Adipocyte (in vitro differentiated cells): ENCODE measurements around the gene TMEM184A.

Experiments
- DNase-seq: peaks from one replicate; pipeline ENCODE4 v3.0.0-alpha.2; 2015; ENCODE audit warnings: low read depth
- H3K27me3 ChIP-seq: replicated peaks from 2 replicates; pipeline ENCODE4 v1.7.0; 2013; ENCODE audit warnings: mild to moderate bottlenecking, low read length, moderate library complexity; ENCODE audit not compliant: control insufficient read depth, insufficient read depth
- H3K36me3 ChIP-seq: 2 replicates; pipeline ENCODE4 v1.7.0; 2013; ENCODE audit warnings: low read length, mild to moderate bottlenecking, moderate library complexity; ENCODE audit not compliant: control insufficient read depth, insufficient read depth, severe bottlenecking
- H3K4me1 ChIP-seq: 2 replicates; pipeline ENCODE4 v1.7.0; 2013; ENCODE audit warnings: mild to moderate bottlenecking, low read length, moderate library complexity; ENCODE audit not compliant: control insufficient read depth, insufficient read depth
- H3K4me3 ChIP-seq: 2 replicates; pipeline ENCODE4 v1.7.0; 2013; ENCODE audit warnings: mild to moderate bottlenecking, low read length, moderate library complexity
- H3K9ac ChIP-seq: 2 replicates; pipeline ENCODE4 v1.7.0; 2013; ENCODE audit warnings: mild to moderate bottlenecking, low read length, moderate library complexity
- H3K9me3 ChIP-seq: 2 replicates; pipeline ENCODE4 v1.7.0; 2013; ENCODE audit warnings: mild to moderate bottlenecking, low read length, moderate library complexity; ENCODE audit not compliant: control insufficient read depth

Gene TMEM184A

GRCh38 chr7:1534330-1535099 lies 21.5 kb downstream of the TMEM184A start:
- H3K4me3 ChIP-seq, result no peak overlapping the region
- H3K4me1 ChIP-seq, result peaks cover 50% of the 10 kb centered on the region
- no peaks in the 10 kb centered on the region for H3K27me3 ChIP-seq
- peaks cover 3% of the 10 kb centered on the region for H3K36me3 ChIP-seq
- DNase-seq, result no peak
- H3K9me3 ChIP-seq, result no peaks in the 10 kb centered on the region
- no peak overlapping the region for H3K9ac ChIP-seq

DNA sequence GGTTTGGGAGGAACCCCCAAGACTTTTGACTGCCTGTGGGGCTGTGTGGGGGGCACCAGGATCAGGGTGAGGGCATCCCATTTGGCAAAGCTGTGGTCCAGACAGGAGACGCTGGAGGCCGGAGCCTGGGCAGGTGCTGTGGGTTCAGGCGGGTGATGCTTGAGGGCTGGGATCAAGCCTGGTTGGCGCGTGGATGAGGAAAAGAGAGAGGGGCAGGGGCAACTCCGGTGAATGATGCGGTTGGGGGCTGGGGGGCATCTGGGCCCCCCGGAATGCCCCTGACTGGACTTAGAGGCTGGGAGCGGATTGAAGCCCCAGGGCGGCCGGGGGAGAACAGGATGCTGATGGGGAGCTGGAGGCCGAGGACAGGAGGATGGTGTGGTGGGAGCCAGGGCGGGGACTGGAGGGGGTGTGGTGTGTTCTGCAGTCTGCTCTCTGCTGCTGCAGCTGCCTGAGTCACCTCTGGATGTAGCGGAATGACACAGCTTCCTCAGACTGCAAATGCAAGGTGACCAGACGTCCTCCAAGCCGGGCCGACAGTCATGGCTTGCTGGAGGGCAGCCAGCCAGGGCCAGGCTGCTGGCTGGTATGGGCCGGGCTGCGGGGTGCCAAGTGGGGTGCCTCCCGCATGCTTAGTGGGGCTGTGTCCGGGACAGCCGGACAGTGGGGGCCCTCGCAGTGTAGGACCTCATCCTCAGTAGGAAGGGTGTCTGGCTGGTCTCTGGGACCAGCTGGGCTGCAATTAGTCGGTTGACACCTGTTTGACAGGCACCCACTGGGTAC lies 22.3 kb downstream of the TMEM184A start:
- DNase-seq, result peak; percentile 82

DNA sequence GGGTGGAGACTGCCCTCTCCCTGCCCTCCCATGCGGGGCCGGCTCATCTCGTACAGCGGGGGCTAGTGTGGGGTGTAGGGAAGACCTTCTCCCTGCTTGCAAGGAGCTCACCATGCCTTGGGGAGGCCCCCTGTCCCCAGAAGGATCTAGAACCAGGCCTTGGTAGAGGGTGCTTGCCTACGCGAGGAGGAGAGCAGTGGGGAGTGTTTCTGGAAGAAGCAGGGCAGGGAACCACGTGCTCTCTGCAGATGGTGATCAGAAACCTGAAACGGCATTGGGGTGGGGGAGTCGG lies 22.8 kb downstream of the TMEM184A start:
- peaks cover 45% of the 10 kb centered on the region for H3K4me1 ChIP-seq
- no peak for DNase-seq
- H3K9ac ChIP-seq, result peak overlapping the region; percentile 84
- H3K27me3 ChIP-seq, result no peaks in the 10 kb centered on the region
- H3K9me3 ChIP-seq, result no peaks in the 10 kb centered on the region
- peak overlapping the region; percentile 84 for H3K4me3 ChIP-seq
- H3K36me3 ChIP-seq, result no peaks in the 10 kb centered on the region

More for the DNA sequence above, 22.3 kb downstream of the TMEM184A start:
- Histone ChIP-seq H3K4me1 (peaks cover 47% of the 10 kb centered on the region), H3K9me3 (no peaks in the 10 kb centered on the region), H3K9ac (peak overlapping the region; percentile 84), H3K4me3 (peak overlapping the region; percentile 84), H3K27me3 (no peaks in the 10 kb centered on the region), H3K36me3 (no peaks in the 10 kb centered on the region)

GRCh38 chr7:1532456-1533254 lies 23.4 kb downstream of the TMEM184A start:
- no peaks in the 10 kb centered on the region for H3K9me3 ChIP-seq
- peak overlapping the region; percentile 84 for H3K4me3 ChIP-seq
- no peaks in the 10 kb centered on the region for H3K27me3 ChIP-seq
- DNase-seq, result peak; percentile 93
- peaks cover 42% of the 10 kb centered on the region for H3K4me1 ChIP-seq
- no peaks in the 10 kb centered on the region for H3K36me3 ChIP-seq
- H3K9ac ChIP-seq, result peak overlapping the region; percentile 84

GRCh38 chr7:1531979-1532455 lies 24.0 kb downstream of the TMEM184A start:
- Histone ChIP-seq H3K36me3 (no peaks in the 10 kb centered on the region), H3K4me1 (peaks cover 37% of the 10 kb centered on the region), H3K9me3 (no peaks in the 10 kb centered on the region), H3K4me3 (peak overlapping the region; percentile 84), H3K27me3 (no peaks in the 10 kb centered on the region), H3K9ac (peak overlapping the region; percentile 84)
- no peak for DNase-seq

DNA sequence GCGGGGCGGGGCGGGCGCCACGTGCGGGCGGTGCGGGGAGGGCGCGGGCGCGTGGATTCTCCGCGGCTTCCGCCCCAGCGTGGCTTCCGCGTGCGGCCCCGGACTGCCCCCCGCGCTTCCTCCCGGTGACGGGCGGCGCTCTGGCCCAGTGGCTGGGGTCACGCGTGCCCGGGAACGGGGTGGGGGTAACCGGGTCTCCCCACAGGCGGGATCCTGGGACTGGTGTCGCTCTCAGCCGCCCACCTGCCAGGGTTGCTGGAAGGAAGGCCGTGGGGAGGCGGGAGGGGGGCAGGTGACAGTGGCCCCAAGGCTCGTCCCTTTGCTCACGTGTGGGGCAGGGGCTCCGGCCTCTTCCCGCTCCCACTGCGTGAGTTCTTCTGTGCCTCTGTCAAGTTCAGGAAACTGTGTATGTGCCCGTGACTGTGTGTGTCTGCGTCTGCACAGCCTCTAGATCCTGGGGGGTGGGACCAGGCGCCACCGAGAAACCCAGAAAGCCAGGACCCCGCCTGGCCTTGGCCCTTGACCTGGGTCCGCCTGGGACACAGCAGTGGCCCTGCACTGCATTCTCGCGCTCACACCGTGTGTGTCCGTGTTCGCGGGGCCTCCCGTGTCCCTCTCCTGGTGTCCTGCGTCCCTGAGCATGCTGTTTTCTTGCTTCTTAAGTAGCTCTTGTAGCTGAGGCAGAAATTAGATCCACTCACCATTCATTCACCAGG lies 24.6 kb downstream of the TMEM184A start:
- Histone ChIP-seq H3K9ac (peak overlapping the region; percentile 84), H3K4me3 (peak overlapping the region; percentile 84), H3K9me3 (no peaks in the 10 kb centered on the region), H3K36me3 (no peaks in the 10 kb centered on the region), H3K4me1 (peaks cover 34% of the 10 kb centered on the region), H3K27me3 (peaks cover 3% of the 10 kb centered on the region)
- DNase-seq, result peak; percentile 48

- peak overlapping the region; percentile 58 for H3K9ac ChIP-seq
- no peaks in the 10 kb centered on the region for H3K9me3 ChIP-seq
- H3K4me3 ChIP-seq, result peak overlapping the region; percentile 84
- DNase-seq, result no peak
- no peaks in the 10 kb centered on the region for H3K36me3 ChIP-seq
- H3K27me3 ChIP-seq, result peaks cover 4% of the 10 kb centered on the region
- H3K4me1 ChIP-seq, result peaks cover 32% of the 10 kb centered on the region
Observed at GRCh38 chr7:1530946-1531262, 25.1 kb downstream of the TMEM184A start.

- Histone ChIP-seq H3K4me3 (no peak overlapping the region), H3K4me1 (peaks cover 32% of the 10 kb centered on the region), H3K36me3 (no peaks in the 10 kb centered on the region), H3K9ac (no peak overlapping the region), H3K9me3 (no peaks in the 10 kb centered on the region), H3K27me3 (peaks cover 9% of the 10 kb centered on the region)
- DNase-seq, result no peak
Observed at GRCh38 chr7:1529383-1530116, 26.5 kb downstream of the TMEM184A start.

GRCh38 chr7:1526271-1526754 lies 29.7 kb downstream of the TMEM184A start:
- Histone ChIP-seq H3K4me1 (peaks cover 3% of the 10 kb centered on the region), H3K9me3 (no peaks in the 10 kb centered on the region), H3K27me3 (peaks cover 23% of the 10 kb centered on the region), H3K36me3 (no peaks in the 10 kb centered on the region), H3K4me3 (peak overlapping the region; percentile 62), H3K9ac (no peak overlapping the region)
- DNase-seq, result peak; percentile 46

DNA sequence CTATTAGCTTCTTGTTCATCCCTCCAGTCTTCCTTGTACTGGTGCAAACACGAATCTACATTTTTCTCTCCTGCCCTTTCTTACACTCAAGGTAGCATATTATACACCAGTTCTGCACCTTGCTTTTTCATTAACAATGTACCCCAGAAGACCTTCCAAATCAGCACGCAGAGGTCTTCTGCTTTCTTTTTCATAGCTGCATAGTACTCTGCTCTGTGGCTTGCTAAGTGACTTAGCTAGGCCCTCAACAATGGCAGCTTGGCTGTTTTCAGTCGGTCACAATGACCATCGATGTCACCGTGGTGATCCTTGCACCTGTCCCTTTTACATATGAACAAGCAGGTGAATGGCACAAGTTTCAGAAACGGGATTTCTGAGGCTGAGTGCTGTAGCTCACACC lies 30.6 kb downstream of the TMEM184A start:
- Histone ChIP-seq H3K27me3 (peaks cover 23% of the 10 kb centered on the region), H3K4me1 (peaks cover 3% of the 10 kb centered on the region), H3K36me3 (no peaks in the 10 kb centered on the region), H3K4me3 (no peak overlapping the region), H3K9ac (no peak overlapping the region), H3K9me3 (no peaks in the 10 kb centered on the region)
- no peak for DNase-seq
